Measurements from ENCODE around the gene ADM5.

- TF ChIP-seq POLR2A (IDR thresholded peaks at IDR 0.05), result no peak
- no peak for TF ChIP-seq CTCF (IDR thresholded peaks at IDR 0.05)
These were observed 11.9 kb downstream of the ADM5 start for GRCh38 chr19:49701271-49701786.

Measured in thyroid gland (tissue), 4 donors.